ENCODE measurements around the gene MASTL. TPM values are rescaled to one million over a fixed set of nuclear protein-coding genes. Genes with fewer than 3 reads are reported as not detected.
A peak's percentile ranks its signal among the peaks of the same experiment; 100 is the strongest.
"Not testable (repeated sequence)": the region's sequence is repeated elsewhere in the genome, so short reads cannot be mapped to it uniquely, and the experiment has no call there.

The MASTL gene
- 18.6 TPM for polyA plus RNA-seq (2012; ENCODE audit: insufficient read depth, insufficient read length)

GRCh38 chr10:27155066-27155754, at the start of gene MASTL:
Gene MASTL (plus strand): TSS chr10:27155352. CDS start chr10:27155427, 75 bp downstream.
- H3K4me3 ChIP-seq (ENCODE audit: low read length): peak within 1 kb of the TSS; percentile 99
- DNase-seq (ENCODE audit: low read depth, low spot score): peak; percentile 85

DNA sequence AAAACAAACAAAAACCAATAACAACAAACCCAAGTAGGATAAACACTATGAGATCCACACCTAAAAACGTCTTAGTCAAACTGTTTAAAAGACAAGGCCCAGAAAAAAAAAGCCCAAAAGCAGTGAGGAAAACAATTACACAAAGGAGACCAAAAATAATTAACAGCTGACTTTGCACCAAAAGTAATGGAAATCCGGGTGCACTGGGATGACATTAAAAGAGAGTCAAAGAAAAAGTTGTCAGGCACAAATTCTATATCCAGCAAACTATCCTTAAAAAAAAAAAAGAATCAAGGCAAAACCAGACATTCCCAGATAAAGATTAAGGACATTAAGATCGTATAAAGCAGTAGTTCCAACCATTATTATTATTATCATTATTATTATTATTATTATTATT, 47.0 kb upstream of the MASTL start:
- no peak for DNase-seq (ENCODE audit: low read depth, low spot score)
- H3K4me3 ChIP-seq (ENCODE audit: low read length): no peak overlapping the region

DNA sequence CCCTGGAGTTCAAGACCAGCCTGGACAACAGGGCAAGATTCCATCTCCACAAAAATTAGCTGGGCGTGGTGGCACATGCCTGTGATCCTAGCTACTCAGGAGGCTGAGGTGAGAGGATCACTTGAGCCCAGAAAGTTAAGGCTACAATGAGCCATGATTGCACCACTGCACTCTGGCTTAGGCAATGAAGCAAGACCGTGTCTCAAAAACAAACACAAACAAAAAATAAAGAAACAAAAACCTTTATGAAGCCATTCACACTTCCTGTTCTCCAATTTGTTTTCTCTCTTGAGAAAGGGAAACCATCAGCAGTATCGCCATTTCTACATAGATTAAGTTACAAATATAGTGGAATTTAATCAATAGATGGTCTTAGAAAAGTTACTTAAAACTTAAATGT, 20.8 kb upstream of the MASTL start:
- H3K4me3 ChIP-seq (ENCODE audit: low read length): no peak overlapping the region

GRCh38 chr10:27138277-27138676, 16.9 kb upstream of the MASTL start:
- no peak for DNase-seq (ENCODE audit: low read depth, low spot score)
- H3K4me3 ChIP-seq (ENCODE audit: low read length): no peak overlapping the region

More for the DNA sequence above, 20.8 kb upstream of the MASTL start:
- no peak for DNase-seq (ENCODE audit: low read depth, low spot score)

DNA sequence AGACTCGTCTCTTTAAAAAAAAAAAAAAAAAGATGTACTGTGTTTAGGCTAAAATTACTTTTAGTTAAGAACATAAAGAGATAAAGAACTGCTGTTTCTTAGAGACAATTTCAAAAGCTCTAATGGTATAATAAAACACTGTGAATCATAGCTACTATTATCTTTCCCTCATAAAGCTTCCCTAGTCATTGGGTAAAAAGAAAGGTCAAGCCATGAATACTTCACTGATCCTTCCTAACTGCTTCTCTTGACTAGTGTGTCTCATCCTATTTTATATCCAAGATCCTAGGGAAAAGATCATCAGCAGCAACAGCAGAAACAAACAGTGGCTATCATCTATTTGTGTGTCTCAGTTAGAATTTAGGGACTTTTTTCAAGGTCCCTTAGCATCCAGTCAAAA, 11.5 kb upstream of the MASTL start:
- H3K4me3 ChIP-seq (ENCODE audit: low read length): no peak overlapping the region
- DNase-seq (ENCODE audit: low read depth, low spot score): no peak

- no peak overlapping the region for H3K4me3 ChIP-seq (ENCODE audit: low read length)
- DNase-seq (ENCODE audit: low read depth, low spot score): no peak
Measured at GRCh38 chr10:27145937-27146336, 9.2 kb upstream of the MASTL start.

DNA sequence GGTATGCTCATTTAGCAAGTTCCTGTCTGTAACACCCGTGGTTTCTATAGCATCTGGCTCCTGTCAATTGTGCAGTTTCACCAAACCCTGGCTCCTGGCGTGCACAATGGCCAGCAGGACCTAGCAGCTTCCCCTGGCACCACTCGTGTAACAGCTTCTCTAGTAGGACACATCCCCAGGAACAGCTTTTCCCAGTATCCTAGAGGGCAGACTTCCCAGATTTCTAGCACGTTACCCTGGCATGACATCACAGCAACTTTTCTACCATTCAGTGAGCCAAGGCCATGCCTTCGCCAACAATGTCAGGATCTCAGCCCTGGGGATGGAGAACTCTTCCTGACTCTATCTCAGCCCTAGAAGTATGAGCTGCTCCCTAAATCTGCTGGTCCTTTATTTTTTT, 7.5 kb upstream of the MASTL start:
- no peak for DNase-seq (ENCODE audit: low read depth, low spot score)

DNA sequence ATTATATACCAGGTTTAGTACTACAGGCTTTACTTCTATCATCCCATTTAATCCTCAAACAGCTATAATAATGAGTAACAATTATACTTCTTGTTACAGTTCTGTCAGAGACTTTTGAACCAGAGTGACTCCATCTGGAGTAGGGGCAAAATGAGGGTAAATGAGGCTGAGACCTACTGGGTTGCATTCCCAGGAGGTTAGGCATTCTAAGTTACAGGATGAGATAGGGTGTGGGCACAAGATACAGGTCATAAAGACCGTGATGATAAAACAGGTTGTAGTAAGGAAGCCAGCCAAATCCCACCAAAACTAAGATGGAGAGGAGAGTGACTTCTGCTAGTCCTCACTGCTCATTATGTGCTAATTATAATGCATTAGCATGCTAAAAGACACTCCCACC, 4.9 kb upstream of the MASTL start:
- DNase-seq (ENCODE audit: low read depth, low spot score): no peak
- H3K4me3 ChIP-seq (ENCODE audit: low read length): no peak overlapping the region

More for the DNA sequence above, 7.5 kb upstream of the MASTL start:
- no peak overlapping the region for H3K4me3 ChIP-seq (ENCODE audit: low read length)

- peak overlapping the region; percentile 99 for H3K4me3 ChIP-seq (ENCODE audit: low read length)
- DNase-seq (ENCODE audit: low read depth, low spot score): no peak
Measured at GRCh38 chr10:27152687-27153086, 2.5 kb upstream of the MASTL start.

GRCh38 chr10:27153329-27153728, 1.8 kb upstream of the MASTL start:
- no peak for DNase-seq (ENCODE audit: low read depth, low spot score)
- peak overlapping the region; percentile 99 for H3K4me3 ChIP-seq (ENCODE audit: low read length)

- peak overlapping the region; percentile 99 for H3K4me3 ChIP-seq (ENCODE audit: low read length)
- no peak for DNase-seq (ENCODE audit: low read depth, low spot score)
Measured at GRCh38 chr10:27153845-27154193, 1.3 kb upstream of the MASTL start.

GRCh38 chr10:27156566-27156965, 1.4 kb downstream of the MASTL start:
- DNase-seq (ENCODE audit: low read depth, low spot score): not testable (repeated sequence)
- H3K4me3 ChIP-seq (ENCODE audit: low read length): peak overlapping the region; percentile 99

DNA sequence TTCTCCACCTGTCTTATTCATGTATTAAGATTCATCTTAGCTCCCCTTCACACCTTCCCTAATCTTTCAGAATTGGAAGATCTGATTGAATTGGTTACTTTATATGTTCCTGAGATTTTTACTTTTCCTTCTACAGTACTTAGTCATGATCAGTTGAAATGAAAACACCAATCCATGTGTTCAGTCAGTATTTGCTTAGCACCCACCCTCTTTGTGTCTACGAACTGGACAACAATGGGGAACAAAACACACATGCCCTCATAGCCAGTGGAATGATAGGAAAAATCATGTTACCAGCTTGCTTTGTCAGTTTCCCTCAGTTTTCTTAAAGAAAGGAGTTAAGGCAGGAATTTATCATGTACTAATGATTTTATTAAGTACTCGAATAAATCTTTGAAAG, 2.0 kb downstream of the MASTL start:
- no peak for DNase-seq (ENCODE audit: low read depth, low spot score)
- no peak overlapping the region for H3K4me3 ChIP-seq (ENCODE audit: low read length)

DNA sequence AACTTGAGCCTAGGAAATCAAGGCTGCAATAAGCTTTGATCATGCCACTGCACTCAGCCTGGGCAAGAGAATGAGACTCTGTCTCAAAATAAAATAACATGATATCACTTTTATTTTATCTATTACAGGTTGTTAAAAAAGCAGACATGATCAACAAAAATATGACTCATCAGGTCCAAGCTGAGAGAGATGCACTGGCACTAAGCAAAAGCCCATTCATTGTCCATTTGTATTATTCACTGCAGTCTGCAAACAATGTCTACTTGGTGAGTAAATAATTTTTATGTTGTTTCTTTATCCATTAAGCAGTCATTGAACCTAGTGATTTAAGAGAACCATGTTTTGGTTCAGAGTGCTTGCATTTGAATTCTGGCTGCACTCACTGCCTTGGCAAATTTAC, 3.3 kb downstream of the MASTL start:
- H3K4me3 ChIP-seq (ENCODE audit: low read length): no peak overlapping the region
- DNase-seq (ENCODE audit: low read depth, low spot score): no peak

- no peak for DNase-seq (ENCODE audit: low read depth, low spot score)
- H3K4me3 ChIP-seq (ENCODE audit: low read length): no peak overlapping the region
Measured at GRCh38 chr10:27169849-27170248, 14.7 kb downstream of the MASTL start.

GRCh38 chr10:27188259-27188658, 33.1 kb downstream of the MASTL start:
- DNase-seq (ENCODE audit: low read depth, low spot score): no peak
- H3K4me3 ChIP-seq (ENCODE audit: low read length): no peak overlapping the region

DNA sequence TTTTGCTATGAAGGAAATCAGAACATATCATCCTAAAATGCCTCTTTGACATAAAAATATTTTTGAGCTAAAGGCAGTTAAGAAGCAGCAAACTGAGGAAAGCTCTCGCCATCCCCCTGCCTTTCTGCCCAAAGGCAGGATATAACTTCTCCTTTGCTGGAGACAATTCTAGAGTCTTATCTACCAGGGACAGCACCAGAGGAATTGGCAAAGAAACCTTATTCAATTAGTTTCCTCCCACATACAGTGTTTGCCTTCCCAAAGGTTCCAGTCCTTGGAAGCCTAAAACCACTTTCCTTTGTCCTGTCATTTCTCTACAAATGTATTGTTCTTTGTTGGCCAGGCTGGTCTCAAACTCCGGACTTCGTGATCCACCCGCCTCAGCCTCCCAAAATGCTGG, 33.7 kb downstream of the MASTL start:
- H3K4me3 ChIP-seq (ENCODE audit: low read length): no peak overlapping the region
- DNase-seq (ENCODE audit: low read depth, low spot score): no peak

GRCh38 chr10:27190508-27190907, 35.4 kb downstream of the MASTL start:
- H3K4me3 ChIP-seq (ENCODE audit: low read length): no peak overlapping the region
- no peak for DNase-seq (ENCODE audit: low read depth, low spot score)

DNA sequence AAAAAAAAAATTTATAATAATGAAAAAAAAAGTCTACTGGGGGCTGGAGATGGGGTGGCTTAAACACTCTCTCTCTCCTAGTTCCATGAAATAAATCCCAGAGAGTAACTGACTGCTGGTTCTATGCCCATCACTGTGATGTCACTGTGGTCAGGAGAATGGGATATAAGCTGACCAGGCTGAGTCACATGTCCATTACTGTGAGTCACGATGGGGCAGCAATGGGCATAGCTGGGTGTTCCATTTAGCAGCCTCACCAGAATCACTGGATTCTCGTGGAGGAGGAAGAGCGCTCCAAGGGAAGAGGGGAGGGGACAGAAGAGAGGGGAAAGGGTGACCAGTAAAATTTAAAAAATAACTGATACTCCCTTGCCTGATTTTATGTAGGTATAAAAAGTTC, 37.1 kb downstream of the MASTL start:
- no peak for DNase-seq (ENCODE audit: low read depth, low spot score)
- H3K4me3 ChIP-seq (ENCODE audit: low read length): no peak overlapping the region

- H3K4me3 ChIP-seq (ENCODE audit: low read length): no peak overlapping the region
- no peak for DNase-seq (ENCODE audit: low read depth, low spot score)
Measured at GRCh38 chr10:27197980-27198620, 42.9 kb downstream of the MASTL start.

DNA sequence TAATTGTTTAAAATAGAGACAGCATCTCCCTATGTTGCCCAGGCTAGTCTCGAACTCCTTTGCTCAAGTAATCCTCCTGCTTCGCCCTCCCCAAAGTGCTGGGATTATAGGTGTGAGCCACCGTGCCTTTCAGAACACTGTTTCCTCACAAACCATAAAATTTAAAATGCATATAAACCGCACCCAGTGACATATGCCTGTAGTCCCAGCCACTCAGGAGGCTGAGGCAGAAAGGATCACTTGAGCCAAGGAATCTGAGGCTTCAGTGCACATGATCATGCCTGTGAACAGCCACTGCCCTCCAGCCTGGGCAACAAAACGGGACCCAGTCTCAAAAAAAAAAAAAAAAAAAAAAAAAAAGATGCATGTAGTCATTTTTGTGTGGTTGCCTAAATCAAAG, 48.7 kb downstream of the MASTL start:
- no peak for DNase-seq (ENCODE audit: low read depth, low spot score)

More for the DNA sequence above, 48.7 kb downstream of the MASTL start:
- no peak overlapping the region for H3K4me3 ChIP-seq (ENCODE audit: low read length)
